ENCODE data around the gene NTNG1. TPM values are rescaled to one million over a fixed set of nuclear protein-coding genes. Genes with fewer than 3 reads are reported as not detected.

NTNG1 gene
- total and polyA plus RNA-seq, 2 of the 13 experiments (the other 11 are each of a cell fraction or from before 2014, with no cell fraction given) = not detected

- no TSS peak for BruUV-seq (replicated peaks)
- Histone ChIP-seq H2AFZ (ENCODE audit: low read length) (no peak overlapping the region), H3K79me2 (ENCODE audit: insufficient read depth, low read length) (no peaks in the 10 kb centered on the region), H3K27ac (ENCODE audit: extremely low read length, insufficient read depth, low read length) (no peak overlapping the region), H3K9me3 (ENCODE audit: low read length) (no peaks in the 10 kb centered on the region), H3K4me2 (ENCODE audit: low read depth, low read length) (no peak overlapping the region), H3K36me3 (replicated peaks in 1 of 2; ENCODE audit: control insufficient read depth in 1 of 2, insufficient read depth in 2 of 2, low read length in 2 of 2) (no peaks in the 10 kb centered on the region), H3K27me3 (ENCODE audit: control insufficient read depth in 1 of 2, insufficient read depth in 2 of 2, low read length in 2 of 2) (no peaks in the 10 kb centered on the region; a peak in 1 of 5 replicates), H3K4me3 (replicated peaks in 1 of 3; ENCODE audit: insufficient read depth in 1 of 3, low read depth in 2 of 3, low read length in 3 of 3) (no peak overlapping the region), H3K9ac (ENCODE audit: insufficient read depth, low read depth, low read length) (no peak overlapping the region), H3K4me1 (ENCODE audit: insufficient read depth, low read length) (no peaks in the 10 kb centered on the region), H4K20me1 (ENCODE audit: insufficient read depth, low read length) (no peaks in the 10 kb centered on the region)
- ChIA-PET POLR2A (no interaction called here), CTCF (ENCODE audit: low intra/inter-chr PET ratio, low total read pairs) (no interaction called here)
- TF ChIP-seq SIN3A (IDR thresholded peaks at IDR 0.05; ENCODE audit: borderline replicate concordance, low read depth, low read length) (no peak), KLF13 (CRISPR knock-in tag; IDR thresholded peaks at IDR 0.05) (no peak), ZBTB10 (CRISPR knock-in tag; IDR thresholded peaks at IDR 0.05; ENCODE audit: borderline replicate concordance) (no peak), PAXIP1 (CRISPR knock-in tag; conservative IDR thresholded peaks at IDR 0.05) (no peak), TEAD2 (CRISPR knock-in tag; IDR thresholded peaks at IDR 0.05) (no peak), KMT2B (CRISPR knock-in tag; IDR thresholded peaks at IDR 0.05) (no peak), SYNCRIP (IDR thresholded peaks at IDR 0.05; ENCODE audit: insufficient read depth, low read depth, low read length) (no peak), CENPT (CRISPR knock-in tag; IDR thresholded peaks at IDR 0.05; ENCODE audit: low read depth) (no peak), NONO (IDR thresholded peaks at IDR 0.05) (no peak), NONO (CRISPR knock-in tag; conservative IDR thresholded peaks at IDR 0.05) (no peak), SRF (IDR thresholded peaks at IDR 0.05; ENCODE audit: low read depth, low read length) (no peak), CEBPG (CRISPR knock-in tag; IDR thresholded peaks at IDR 0.05) (no peak), PRPF4 (IDR thresholded peaks at IDR 0.05; ENCODE audit: low read depth, low read length, poor library complexity, severe bottlenecking) (no peak), NFRKB (IDR thresholded peaks at IDR 0.05) (no peak), ZSCAN30 (CRISPR knock-in tag; IDR thresholded peaks at IDR 0.05) (no peak), ZNF281 (CRISPR knock-in tag; IDR thresholded peaks at IDR 0.05; ENCODE audit: borderline replicate concordance) (no peak)
- DNase-seq (ENCODE audit: low spot score) (no peak), ATAC-seq (no peak), FAIRE-seq (no peak)
- in situ Hi-C loops (cut with HindIII; ENCODE audit: extremely low pct_ligation_motif_present, low pct_unique_long_range_greater_than_20kb) = no loop called here
- 0% methylated on average over 2 of the region's 2 CpGs for WGBS (ENCODE audit: low lambda C conversion rate)
- intact Hi-C loops (cut with micrococcal nuclease; ENCODE audit: unreplicated experiment) = no loop called here
Measured at GRCh38 chr1:107124694-107125093, 16.1 kb upstream of the NTNG1 start.
